HEK293T (cell line): ENCODE data around the gene SNRNP70.

Experiments
- CTCF ChIA-PET: fragments of 350-600 bp; formaldehyde crosslinking; extraction: SDS; loops from one replicate; lab custom pipeline; 2021; ENCODE audit warnings: antibody characterized with exemption, inconsistent platforms; lab: Yijun Ruan, JAX
- POLR2A ChIA-PET: fragments of 350-600 bp; formaldehyde crosslinking; extraction: SDS; loops from one replicate; lab custom pipeline; 2020; ENCODE audit warnings: antibody characterized with exemption, inconsistent platforms; lab: Yijun Ruan, JAX
- DNase-seq: peaks from one replicate; pipeline ENCODE4 v3.0.0; 2012; ENCODE audit warnings: mixed read lengths; ENCODE audit errors: extremely low spot score
- ARNT ChIP-seq: fragments of 450-650 bp; IDR thresholded peaks from 2 replicates; pipeline ENCODE4 v1.6.1; 2017; ENCODE audit warnings: mild to moderate bottlenecking
- BHLHE40 ChIP-seq: fragments of 450-650 bp; IDR thresholded peaks from 2 replicates; pipeline ENCODE4 v1.6.1; 2016; ENCODE audit warnings: mild to moderate bottlenecking, moderate library complexity, borderline replicate concordance
- CTBP1 ChIP-seq: fragments of 450-650 bp; IDR thresholded peaks from 2 replicates; pipeline ENCODE4 v1.6.1; 2016; ENCODE audit warnings: borderline replicate concordance
- ELF4 ChIP-seq: fragments of 450-650 bp; IDR thresholded peaks from 2 replicates; pipeline ENCODE4 v1.6.1; 2017; ENCODE audit warnings: antibody characterized with exemption
- FOXA1 ChIP-seq: fragments of 450-650 bp; IDR thresholded peaks from 2 replicates; pipeline ENCODE4 v1.6.1; 2016; ENCODE audit warnings: mild to moderate bottlenecking
- FOXK2 ChIP-seq: fragments of 450-650 bp; IDR thresholded peaks from 2 replicates; pipeline ENCODE4 v1.6.1; 2016; ENCODE audit warnings: mild to moderate bottlenecking
- FOXM1 ChIP-seq: fragments of 450-650 bp; IDR thresholded peaks from 2 replicates; pipeline ENCODE4 v1.6.1; 2017; ENCODE audit warnings: mild to moderate bottlenecking, borderline replicate concordance
- HDGF ChIP-seq: fragments of 450-650 bp; IDR thresholded peaks from 2 replicates; pipeline ENCODE4 v1.6.1; 2017; ENCODE audit warnings: antibody characterized with exemption, borderline replicate concordance
- L3MBTL2 ChIP-seq: fragments of 450-650 bp; conservative IDR thresholded peaks from 2 replicates; pipeline ENCODE4 v1.6.1; 2016; ENCODE audit warnings: mild to moderate bottlenecking
- LEF1 ChIP-seq: fragments of 450-650 bp; IDR thresholded peaks from 2 replicates; pipeline ENCODE4 v1.6.1; 2017; ENCODE audit warnings: mild to moderate bottlenecking, borderline replicate concordance
- NFRKB ChIP-seq: fragments of 450-650 bp; IDR thresholded peaks from 2 replicates; pipeline ENCODE4 v1.6.1; 2016; ENCODE audit warnings: mild to moderate bottlenecking, moderate library complexity
- SP1 ChIP-seq: fragments of 450-650 bp; IDR thresholded peaks from 2 replicates; pipeline ENCODE4 v1.6.1; 2017
- SUZ12 ChIP-seq: fragments of 450-650 bp; IDR thresholded peaks from 2 replicates; pipeline ENCODE4 v1.6.1; 2016; ENCODE audit warnings: mild to moderate bottlenecking
- TARDBP ChIP-seq: fragments of 450-650 bp; IDR thresholded peaks from 2 replicates; pipeline ENCODE4 v1.6.1; 2016
- ZNF384 ChIP-seq: fragments of 450-650 bp; IDR thresholded peaks from 2 replicates; pipeline ENCODE4 v1.6.1; 2016
- TF ChIP-seq, protein P1 (sequence below): fragments of 450-650 bp; IDR thresholded peaks from 2 replicates; pipeline ENCODE4 v1.6.1; 2016

SNRNP70 gene

GRCh38 chr19:49102303-49102702 lies 17.1 kb downstream of the SNRNP70 start:
- POLR2A ChIA-PET = no interaction called here
- TF ChIP-seq ZNF384 = no peak
- TF ChIP-seq SP1 = no peak
- no peak for TF ChIP-seq FOXA1
- no peak for TF ChIP-seq FOXK2
- TF ChIP-seq, protein P1, sequence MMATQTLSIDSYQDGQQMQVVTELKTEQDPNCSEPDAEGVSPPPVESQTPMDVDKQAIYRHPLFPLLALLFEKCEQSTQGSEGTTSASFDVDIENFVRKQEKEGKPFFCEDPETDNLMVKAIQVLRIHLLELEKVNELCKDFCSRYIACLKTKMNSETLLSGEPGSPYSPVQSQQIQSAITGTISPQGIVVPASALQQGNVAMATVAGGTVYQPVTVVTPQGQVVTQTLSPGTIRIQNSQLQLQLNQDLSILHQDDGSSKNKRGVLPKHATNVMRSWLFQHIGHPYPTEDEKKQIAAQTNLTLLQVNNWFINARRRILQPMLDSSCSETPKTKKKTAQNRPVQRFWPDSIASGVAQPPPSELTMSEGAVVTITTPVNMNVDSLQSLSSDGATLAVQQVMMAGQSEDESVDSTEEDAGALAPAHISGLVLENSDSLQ = no peak
- TF ChIP-seq NFRKB = no peak
- no peak for TF ChIP-seq L3MBTL2
- TF ChIP-seq HDGF = no peak
- TF ChIP-seq SUZ12 = no peak
- no peak for TF ChIP-seq BHLHE40
- TF ChIP-seq LEF1 = no peak
- no peak for TF ChIP-seq FOXM1
- no peak for TF ChIP-seq ELF4
- CTCF ChIA-PET = no interaction called here
- no peak for DNase-seq

GRCh38 chr19:49103331-49104085 lies 18.3 kb downstream of the SNRNP70 start:
- TF ChIP-seq SUZ12 (no peak), L3MBTL2 (no peak), CTBP1 (no peak), ARNT (no peak), NFRKB (no peak), FOXK2 (no peak), ZNF384 (no peak), SP1 (no peak), HDGF (no peak), FOXM1 (no peak), FOXA1 (no peak), LEF1 (no peak), TARDBP (no peak)
- TF ChIP-seq, protein P1 = no peak
- ChIA-PET POLR2A (no interaction called here), CTCF (interaction anchor here (0.8 kb wide), 1 partner anchor 43 kb away, joined by 4 read pairs; no protein-coding TSS in a partner anchor)
- no peak for DNase-seq

- TF ChIP-seq ELF4 (no peak), FOXA1 (no peak), HDGF (no peak), NFRKB (no peak), FOXK2 (no peak), ARNT (no peak), TARDBP (no peak), BHLHE40 (no peak), SP1 (no peak), ZNF384 (no peak), SUZ12 (no peak), FOXM1 (no peak), CTBP1 (no peak), L3MBTL2 (no peak), LEF1 (no peak)
- TF ChIP-seq, protein P1 = no peak
- ChIA-PET CTCF (no interaction called here), POLR2A (interaction anchor here (1.5 kb wide), 1 partner anchor 10 kb away, joined by 7 read pairs; the partner anchor contains the start of gene LIN7B)
- DNase-seq = no peak
Measured at GRCh38 chr19:49104229-49104864, 19.1 kb downstream of the SNRNP70 start.

DNA sequence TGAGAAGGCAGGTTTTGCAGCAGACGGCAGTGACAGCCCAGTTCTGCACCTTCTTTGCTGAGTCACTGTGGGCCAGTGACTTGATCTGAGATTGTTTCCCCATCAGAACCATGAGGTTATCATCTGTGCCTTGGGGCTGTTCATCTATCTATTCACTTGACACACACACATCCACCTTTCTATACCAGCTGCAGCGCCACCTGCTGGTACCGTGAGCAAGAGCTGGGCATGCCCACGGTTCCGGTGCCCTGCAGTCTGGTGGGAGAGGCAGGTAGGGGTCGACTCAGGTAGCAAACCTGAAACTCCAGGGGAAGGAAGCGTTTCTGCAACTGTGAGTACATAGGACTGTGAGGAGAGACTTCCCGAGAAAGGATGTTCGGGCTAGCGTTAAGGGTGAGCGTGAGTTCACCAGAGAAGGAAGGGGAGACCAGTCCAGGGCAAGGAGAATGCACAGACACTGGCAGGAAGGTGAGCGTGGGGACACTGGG lies 21.4 kb downstream of the SNRNP70 start:
- no peak for DNase-seq
- ChIA-PET POLR2A (interaction anchor here (0.8 to 1.0 kb wide), 2 partner anchors 8 to 12 kb away, joined by 3 to 5 read pairs; no protein-coding TSS in a partner anchor), CTCF (interaction anchor here (0.6 to 2.1 kb wide), 4 partner anchors 10 to 92 kb away, joined by 3 to 20 read pairs (median 5); no protein-coding TSS in a partner anchor)
- no peak for TF ChIP-seq CTBP1
- TF ChIP-seq ARNT = no peak
- TF ChIP-seq BHLHE40 = no peak
- no peak for TF ChIP-seq TARDBP
- no peak for TF ChIP-seq FOXM1

DNA sequence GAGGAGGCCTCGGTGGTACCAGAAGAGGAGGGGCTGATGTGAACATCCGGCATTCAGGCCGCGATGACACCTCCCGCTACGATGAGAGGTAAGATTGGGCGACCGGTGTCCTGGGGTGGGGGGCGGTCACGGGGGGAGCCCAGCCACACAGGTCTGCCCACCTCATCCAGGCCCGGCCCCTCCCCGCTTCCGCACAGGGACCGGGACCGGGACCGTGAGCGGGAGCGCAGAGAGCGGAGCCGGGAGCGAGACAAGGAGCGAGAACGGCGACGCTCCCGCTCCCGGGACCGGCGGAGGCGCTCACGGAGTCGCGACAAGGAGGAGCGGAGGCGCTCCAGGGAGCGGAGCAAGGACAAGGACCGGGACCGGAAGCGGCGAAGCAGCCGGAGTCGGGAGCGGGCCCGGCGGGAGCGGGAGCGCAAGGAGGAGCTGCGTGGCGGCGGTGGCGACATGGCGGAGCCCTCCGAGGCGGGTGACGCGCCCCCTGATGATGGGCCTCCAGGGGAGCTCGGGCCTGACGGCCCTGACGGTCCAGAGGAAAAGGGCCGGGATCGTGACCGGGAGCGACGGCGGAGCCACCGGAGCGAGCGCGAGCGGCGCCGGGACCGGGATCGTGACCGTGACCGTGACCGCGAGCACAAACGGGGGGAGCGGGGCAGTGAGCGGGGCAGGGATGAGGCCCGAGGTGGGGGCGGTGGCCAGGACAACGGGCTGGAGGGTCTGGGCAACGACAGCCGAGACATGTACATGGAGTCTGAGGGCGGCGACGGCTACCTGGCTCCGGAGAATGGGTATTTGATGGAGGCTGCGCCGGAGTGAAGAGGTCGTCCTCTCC lies 22.6 kb downstream of the SNRNP70 start:
- DNase-seq = no peak
- TF ChIP-seq, protein P1 = no peak
- no peak for TF ChIP-seq BHLHE40
- TF ChIP-seq CTBP1 = no peak
- no peak for TF ChIP-seq SP1
- no peak for TF ChIP-seq SUZ12
- TF ChIP-seq ZNF384 = no peak
- no peak for TF ChIP-seq FOXA1
- no peak for TF ChIP-seq ARNT
- TF ChIP-seq NFRKB = no peak
- no peak for TF ChIP-seq FOXK2
- TF ChIP-seq HDGF = no peak
- no peak for TF ChIP-seq TARDBP
- no peak for TF ChIP-seq LEF1
- no peak for TF ChIP-seq ELF4
- TF ChIP-seq L3MBTL2 = no peak
- POLR2A ChIA-PET = no interaction called here
- CTCF ChIA-PET = interaction anchor here (2.0 kb wide), 1 partner anchor 10 kb away, joined by 5 read pairs; no protein-coding TSS in a partner anchor
